Suprapubic skin (tissue), 4 donors: ENCODE data around the gene NFIA. TPM values are rescaled to one million over a fixed set of nuclear protein-coding genes. Genes with fewer than 3 reads are reported as not detected.

Experiments
- DNase-seq, 2 donors: peaks; one replicate each; pipeline ENCODE4 v3.0.0-alpha.2; 2019; ENCODE audit warnings: low spot score in 2 of 2
- H3K27ac ChIP-seq: fragments of 200-600 bp; sonication (generic); one replicate; pipeline ENCODE4 v1.5.1; 2019
- H3K27me3 ChIP-seq: fragments of 200-600 bp; sonication (generic); one replicate; pipeline ENCODE4 v1.5.1; 2019
- H3K36me3 ChIP-seq: fragments of 200-600 bp; sonication (generic); one replicate; pipeline ENCODE4 v1.5.1; 2019
- H3K4me1 ChIP-seq: fragments of 200-600 bp; sonication (generic); one replicate; pipeline ENCODE4 v1.5.1; 2019
- H3K4me3 ChIP-seq: fragments of 200-600 bp; sonication (generic); one replicate; pipeline ENCODE4 v1.5.1; 2019; ENCODE audit warnings: mild to moderate bottlenecking
- H3K9me3 ChIP-seq: fragments of 200-600 bp; sonication (generic); one replicate; pipeline ENCODE4 v1.5.1; 2019
- CTCF ChIP-seq, 2 donors: fragments of 200-600 bp in 1 of 2; fragments of 450-650 bp in 1 of 2; sonication (generic) in 1 of 2; IDR thresholded peaks; one replicate each; pipeline ENCODE4 v1.5.1; 2016 to 2019; ENCODE audit warnings: antibody characterized with exemption in 2 of 2, mild to moderate bottlenecking in 1 of 2, moderate library complexity in 1 of 2
- EP300 ChIP-seq: sonication (generic); formaldehyde crosslinking; IDR thresholded peaks from one replicate; pipeline ENCODE4 v1.6.1; 2017; ENCODE audit warnings: antibody characterized with exemption
- POLR2A ChIP-seq, 2 donors: fragments of 450-650 bp; IDR thresholded peaks; one replicate each; pipeline ENCODE4 v1.6.1; 2017; ENCODE audit warnings: antibody characterized with exemption in 2 of 2, mild to moderate bottlenecking in 2 of 2, moderate library complexity in 2 of 2
- POLR2AphosphoS5 ChIP-seq, 3 donors: sonication (generic); formaldehyde crosslinking; IDR thresholded peaks; one replicate each; pipeline ENCODE4 v1.6.1; 2017; ENCODE audit warnings: antibody characterized with exemption in 3 of 3
- WGBS: methylation state at CpG from one replicate; pipeline ENCODE4 v1.1.5; 2018; 5-methylcytosine and 5-hydroxymethylcytosine counted together
- total RNA-seq, 4 donors: library from RNA; depleted of rRNA; stranded (reverse); fragments of >200 nt; gene quantifications; one replicate each; pipeline ENCODE4 v1.1.0, GENCODE V29; 2016

NFIA gene
- total RNA-seq, 4 donors from 2014 or later, result 30.1 to 54.2 (median 48.2) TPM

GRCh38 chr1:61097317-61097716, 15.0 kb downstream of the NFIA start:
- 95% methylated on average over 1 of the region's 1 CpG for WGBS
- no peak overlapping the region for H3K27ac ChIP-seq
- TF ChIP-seq POLR2A (IDR thresholded peaks at IDR 0.05) (no peak), CTCF (IDR thresholded peaks at IDR 0.05) (no peak), POLR2AphosphoS5 (IDR thresholded peaks at IDR 0.05) (no peak), EP300 (no peak)
- no peaks in the 10 kb centered on the region for H3K27me3 ChIP-seq
- peaks cover 34% of the 10 kb centered on the region for H3K4me1 ChIP-seq
- no peaks in the 10 kb centered on the region for H3K9me3 ChIP-seq
- H3K36me3 ChIP-seq, result no peaks in the 10 kb centered on the region
- no peak overlapping the region for H3K4me3 ChIP-seq
- no peak for DNase-seq

GRCh38 chr1:61097722-61098121, 15.4 kb downstream of the NFIA start:
- TF ChIP-seq POLR2AphosphoS5 (IDR thresholded peaks at IDR 0.05) (no peak), CTCF (IDR thresholded peaks at IDR 0.05) (no peak), POLR2A (IDR thresholded peaks at IDR 0.05) (no peak), EP300 (no peak)
- DNase-seq, result no peak
- no peaks in the 10 kb centered on the region for H3K36me3 ChIP-seq
- H3K9me3 ChIP-seq, result no peaks in the 10 kb centered on the region
- no peak overlapping the region for H3K4me3 ChIP-seq
- WGBS, result 61% methylated on average over 1 of the region's 1 CpG
- no peaks in the 10 kb centered on the region for H3K27me3 ChIP-seq
- H3K27ac ChIP-seq, result no peak overlapping the region
- peaks cover 35% of the 10 kb centered on the region for H3K4me1 ChIP-seq

GRCh38 chr1:61098333-61098732, 16.0 kb downstream of the NFIA start:
- Histone ChIP-seq H3K4me1 (peaks cover 32% of the 10 kb centered on the region), H3K27ac (no peak overlapping the region), H3K4me3 (no peak overlapping the region), H3K9me3 (no peaks in the 10 kb centered on the region), H3K36me3 (no peaks in the 10 kb centered on the region), H3K27me3 (no peaks in the 10 kb centered on the region)
- DNase-seq, result no peak
- WGBS, result 82% methylated on average over 3 of the region's 3 CpGs
- TF ChIP-seq POLR2AphosphoS5 (IDR thresholded peaks at IDR 0.05), result no peak
- no peak for TF ChIP-seq CTCF (IDR thresholded peaks at IDR 0.05)

DNA sequence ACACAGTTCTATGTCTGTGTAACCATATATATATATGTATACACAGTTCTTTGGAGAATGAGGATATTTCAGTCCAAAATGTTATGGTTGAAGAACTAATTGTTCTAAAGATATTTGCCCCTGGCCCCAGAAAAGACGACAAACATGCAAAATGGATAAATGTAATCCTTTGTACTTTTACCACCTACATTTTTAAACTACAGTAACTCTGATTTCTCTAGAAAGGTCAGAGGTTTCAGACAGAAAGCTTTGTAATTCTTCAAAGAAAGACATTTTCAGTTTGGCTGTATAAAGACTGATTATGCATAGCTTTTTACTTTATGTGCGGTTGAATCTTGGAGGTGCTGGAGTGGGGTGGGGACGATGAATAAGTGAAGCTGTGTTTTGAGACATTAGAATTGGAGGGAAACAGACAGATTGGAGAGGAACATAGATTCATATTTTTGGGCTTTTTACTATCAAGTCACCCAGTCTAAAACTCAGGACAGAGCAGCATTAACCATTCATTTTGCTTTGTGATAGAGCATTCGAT, 16.6 kb downstream of the NFIA start:
- H3K27me3 ChIP-seq, result no peaks in the 10 kb centered on the region
- 85% methylated on average over 4 of the region's 4 CpGs for WGBS
- no peak for DNase-seq
- H3K4me3 ChIP-seq, result no peak overlapping the region
- TF ChIP-seq POLR2AphosphoS5 (IDR thresholded peaks at IDR 0.05) (no peak), CTCF (IDR thresholded peaks at IDR 0.05) (no peak), POLR2A (IDR thresholded peaks at IDR 0.05) (no peak), EP300 (no peak)
- H3K4me1 ChIP-seq, result peaks cover 34% of the 10 kb centered on the region
- H3K27ac ChIP-seq, result no peak overlapping the region
- no peaks in the 10 kb centered on the region for H3K36me3 ChIP-seq
- no peaks in the 10 kb centered on the region for H3K9me3 ChIP-seq

DNA sequence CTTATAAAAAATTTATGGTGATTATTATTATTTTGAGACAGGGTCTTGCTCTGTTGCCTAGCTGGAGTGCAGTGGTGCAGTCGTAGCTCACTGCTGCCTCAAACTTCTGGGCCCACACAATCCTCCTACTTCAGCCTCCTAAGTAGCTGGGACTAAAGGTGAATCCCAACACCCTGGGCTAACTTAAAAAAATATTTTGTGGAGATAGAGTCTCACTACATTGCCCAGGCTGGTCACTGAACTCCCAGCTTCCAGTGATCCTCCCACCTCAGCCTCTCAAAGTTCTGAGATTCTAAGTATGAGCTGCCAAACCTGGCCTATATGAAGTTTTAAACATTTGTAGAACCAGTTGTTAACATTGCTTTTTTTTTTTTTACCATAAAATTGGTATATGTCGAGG, 18.2 kb downstream of the NFIA start:
- H3K4me1 ChIP-seq, result peaks cover 27% of the 10 kb centered on the region
- no peaks in the 10 kb centered on the region for H3K36me3 ChIP-seq
- DNase-seq, result no peak
- TF ChIP-seq POLR2A (IDR thresholded peaks at IDR 0.05) (no peak), CTCF (IDR thresholded peaks at IDR 0.05) (no peak), EP300 (no peak), POLR2AphosphoS5 (IDR thresholded peaks at IDR 0.05) (no peak)
- H3K27ac ChIP-seq, result no peak overlapping the region
- no peaks in the 10 kb centered on the region for H3K27me3 ChIP-seq
- WGBS, result 97% methylated on average over 2 of the region's 2 CpGs
- H3K4me3 ChIP-seq, result no peak overlapping the region
- no peaks in the 10 kb centered on the region for H3K9me3 ChIP-seq
